Activated CD8-positive, alpha-beta memory T cell treated with anti-CD3 and anti-CD28 coated beads, Interleukin-2, amount 50 U/mL, for 1 hour (primary cell): ENCODE results near the gene PRKCE.

ENCODE experiments used
- DNase-seq: peaks from one replicate; pipeline ENCODE4 v3.0.0-alpha.2; 2020; ENCODE audit errors: extremely low read depth

The PRKCE gene

GRCh38 chr2:46042711-46043110 is 391.2 kb downstream of the PRKCE start:
- no peak for DNase-seq

GRCh38 chr2:46045888-46046287 is 394.4 kb downstream of the PRKCE start:
- no peak for DNase-seq

- no peak for DNase-seq
Observed at GRCh38 chr2:46047290-46047689, 395.8 kb downstream of the PRKCE start.

GRCh38 chr2:46048693-46049092 is 397.2 kb downstream of the PRKCE start:
- no peak for DNase-seq

- DNase-seq = no peak
Observed at GRCh38 chr2:46050027-46050426, 398.6 kb downstream of the PRKCE start.

- no peak for DNase-seq
Observed at GRCh38 chr2:46050489-46050888, 399.0 kb downstream of the PRKCE start.

GRCh38 chr2:46051085-46051484 is 399.6 kb downstream of the PRKCE start:
- DNase-seq = no peak

GRCh38 chr2:46053564-46053963 is 402.1 kb downstream of the PRKCE start:
- no peak for DNase-seq

GRCh38 chr2:46056541-46056940 is 405.1 kb downstream of the PRKCE start:
- no peak for DNase-seq

GRCh38 chr2:46058140-46058539 is 406.7 kb downstream of the PRKCE start:
- no peak for DNase-seq

- DNase-seq = peak; percentile 43
Observed at GRCh38 chr2:46062637-46063412, 411.4 kb downstream of the PRKCE start.

- DNase-seq = no peak
Observed at GRCh38 chr2:46064396-46064795, 412.9 kb downstream of the PRKCE start.

GRCh38 chr2:46065152-46065551 is 413.7 kb downstream of the PRKCE start:
- no peak for DNase-seq

GRCh38 chr2:46066116-46066515 is 414.6 kb downstream of the PRKCE start:
- DNase-seq = no peak

- DNase-seq = no peak
Observed at GRCh38 chr2:46066601-46067000, 415.1 kb downstream of the PRKCE start.

- no peak for DNase-seq
Observed at GRCh38 chr2:46067062-46067461, 415.6 kb downstream of the PRKCE start.

GRCh38 chr2:46067501-46068305 is 416.2 kb downstream of the PRKCE start:
- no peak for DNase-seq

GRCh38 chr2:46068636-46069035 is 417.2 kb downstream of the PRKCE start:
- no peak for DNase-seq

- DNase-seq = no peak
Observed at GRCh38 chr2:46071074-46071473, 419.6 kb downstream of the PRKCE start.

GRCh38 chr2:46072101-46072820 is 420.8 kb downstream of the PRKCE start:
- DNase-seq = no peak

- no peak for DNase-seq
Observed at GRCh38 chr2:46073540-46074046, 422.1 kb downstream of the PRKCE start.

GRCh38 chr2:46074501-46074900 is 423.0 kb downstream of the PRKCE start:
- DNase-seq = no peak
